Left renal pelvis (tissue), 4 donors: ENCODE measurements around the gene OR5K2. TPM values are rescaled to one million over a fixed set of nuclear protein-coding genes. Genes with fewer than 3 reads are reported as not detected.

Experiments
- polyA plus RNA-seq, 4 donors: library from polyadenylated mRNA; unstranded; fragments of 120-200 nt; gene quantifications; one replicate each; pipeline ENCODE4 v1.2.1, GENCODE V29; 2013; ENCODE audit not compliant: insufficient read length in 4 of 4

The OR5K2 gene
- polyA plus RNA-seq, 4 donors: 0.29 to 0.55 (median 0.39) TPM; not detected in 1

Other genes starting within 250 kb of the OR5K2 start
- gene OR5H6, start 233.4 kb upstream of the OR5K2 start, polyA plus RNA-seq: not detected
- gene OR5H2, start 215.2 kb upstream of the OR5K2 start, polyA plus RNA-seq: not detected
- not detected for gene OR5K4, start 143.8 kb upstream of the OR5K2 start, polyA plus RNA-seq
- not detected for gene OR5K3, start 107.0 kb upstream of the OR5K2 start, polyA plus RNA-seq
- not detected for gene OR5K1, start 34.5 kb upstream of the OR5K2 start, polyA plus RNA-seq
- gene CLDND1, start 25.2 kb downstream of the OR5K2 start, polyA plus RNA-seq: 100 to 1,000 TPM; 146 to 207 (median 168) TPM
- gene GPR15, start 34.3 kb downstream of the OR5K2 start, polyA plus RNA-seq: not detected
- gene CPOX, start 95.9 kb downstream of the OR5K2 start, polyA plus RNA-seq: 10 to 100 TPM; 23.5 to 31.4 (median 24.9) TPM